OCI-LY1 (cell line): ENCODE measurements around the gene PHF2.

Experiments used
- CTCF ChIP-seq: fragments of 200-600 bp; sonication (generic), shearing (Covaris generic); IDR thresholded peaks from 2 replicates; pipeline ENCODE4 v1.5.1; 2017; ENCODE audit warnings: mild to moderate bottlenecking, antibody characterized with exemption, low read length, moderate library complexity, mixed read lengths
- EZH2 ChIP-seq: fragments of 200-600 bp; sonication (generic), shearing (Covaris generic); IDR thresholded peaks from 2 replicates; pipeline ENCODE4 v1.8.0; 2017; ENCODE audit warnings: borderline replicate concordance, mixed run types, mild to moderate bottlenecking, antibody characterized with exemption, low read length, moderate library complexity, mixed read lengths

DNA sequence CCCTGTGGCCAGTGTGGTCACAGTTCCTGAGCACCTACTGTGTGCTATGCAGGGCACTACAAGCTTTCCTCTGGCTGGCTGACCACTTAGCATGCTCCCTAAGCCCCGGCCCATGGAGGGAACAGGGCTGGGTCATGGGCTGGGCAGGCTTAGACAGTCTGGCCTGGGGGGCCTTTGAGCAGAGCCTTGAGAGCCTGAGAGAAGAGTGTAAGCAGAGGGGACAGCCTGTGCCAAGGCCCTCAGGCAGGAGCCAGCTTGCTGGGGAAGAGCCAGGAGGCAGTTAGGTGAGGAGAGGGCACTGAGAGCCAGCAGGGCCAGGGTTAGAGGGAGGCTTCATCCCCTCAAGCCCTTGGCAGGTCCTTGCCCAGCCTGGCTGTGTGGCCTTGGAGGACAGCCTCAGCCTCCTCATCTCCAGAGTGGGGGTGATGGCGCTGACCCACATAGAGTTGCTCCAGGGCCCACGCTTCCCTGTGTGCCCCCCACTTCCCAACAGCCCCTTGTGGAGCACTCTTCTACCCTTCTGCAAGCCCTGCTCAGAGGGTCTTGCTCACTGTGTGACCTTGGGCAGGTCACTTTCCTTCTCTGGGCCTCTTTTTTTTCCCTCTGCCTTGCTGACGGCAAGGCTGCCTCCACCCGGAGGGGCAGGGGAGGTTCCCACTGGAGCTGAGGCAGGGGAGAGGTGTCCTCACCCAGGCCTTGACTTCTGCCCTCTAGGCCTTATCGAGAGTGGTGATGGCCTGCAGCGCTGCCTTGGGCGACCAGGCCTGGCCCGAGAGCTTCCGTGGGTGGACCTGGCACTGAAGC lies 107.1 kb downstream of the PHF2 start:
- TF ChIP-seq CTCF: no peak
- TF ChIP-seq EZH2: no peak
